ENCODE results near the gene THY1. TPM values are rescaled to one million over a fixed set of nuclear protein-coding genes. Genes with fewer than 3 reads are reported as not detected.
"Not testable (repeated sequence)": the region's sequence is repeated elsewhere in the genome, so short reads cannot be mapped to it uniquely, and the experiment has no call there.

Gene THY1
- total and polyA plus RNA-seq, 2 experiments from 2014 or later = 2.1 to 7.5 TPM

DNA sequence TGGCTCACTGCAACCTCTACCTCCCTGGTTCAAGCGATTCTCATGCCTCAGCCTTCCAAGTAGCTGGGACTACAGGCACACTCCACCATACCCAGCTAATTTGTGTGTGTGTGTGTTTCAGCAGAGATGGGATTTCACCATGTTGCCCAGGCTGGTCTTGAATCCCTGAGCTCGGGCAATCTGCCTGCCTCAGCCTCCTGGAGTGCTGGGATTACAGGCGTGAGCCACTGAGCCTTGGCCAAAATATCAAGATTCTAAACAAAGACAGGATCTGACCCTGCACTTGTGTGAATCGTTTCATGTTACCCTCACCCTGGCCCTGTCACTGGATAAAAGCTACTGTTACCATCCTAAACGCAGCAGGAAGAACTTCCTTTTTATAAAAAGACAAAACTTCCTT lies 15.6 kb upstream of the THY1 start:
- Histone ChIP-seq H3K9me3 (ENCODE audit: low read depth) (no peaks in the 10 kb centered on the region), H3K4me1 (ENCODE audit: low read depth) (no peaks in the 10 kb centered on the region), H3K4me3 (no peak overlapping the region), H3K27ac (no peak overlapping the region), H3K27me3 (no peaks in the 10 kb centered on the region), H3K36me3 (no peaks in the 10 kb centered on the region)
- TF ChIP-seq, protein P1, sequence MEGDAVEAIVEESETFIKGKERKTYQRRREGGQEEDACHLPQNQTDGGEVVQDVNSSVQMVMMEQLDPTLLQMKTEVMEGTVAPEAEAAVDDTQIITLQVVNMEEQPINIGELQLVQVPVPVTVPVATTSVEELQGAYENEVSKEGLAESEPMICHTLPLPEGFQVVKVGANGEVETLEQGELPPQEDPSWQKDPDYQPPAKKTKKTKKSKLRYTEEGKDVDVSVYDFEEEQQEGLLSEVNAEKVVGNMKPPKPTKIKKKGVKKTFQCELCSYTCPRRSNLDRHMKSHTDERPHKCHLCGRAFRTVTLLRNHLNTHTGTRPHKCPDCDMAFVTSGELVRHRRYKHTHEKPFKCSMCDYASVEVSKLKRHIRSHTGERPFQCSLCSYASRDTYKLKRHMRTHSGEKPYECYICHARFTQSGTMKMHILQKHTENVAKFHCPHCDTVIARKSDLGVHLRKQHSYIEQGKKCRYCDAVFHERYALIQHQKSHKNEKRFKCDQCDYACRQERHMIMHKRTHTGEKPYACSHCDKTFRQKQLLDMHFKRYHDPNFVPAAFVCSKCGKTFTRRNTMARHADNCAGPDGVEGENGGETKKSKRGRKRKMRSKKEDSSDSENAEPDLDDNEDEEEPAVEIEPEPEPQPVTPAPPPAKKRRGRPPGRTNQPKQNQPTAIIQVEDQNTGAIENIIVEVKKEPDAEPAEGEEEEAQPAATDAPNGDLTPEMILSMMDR (IDR thresholded peaks at IDR 0.05; ENCODE audit: low read depth, low read length) = no peak
- DNase-seq (ENCODE audit: low read depth in 1 of 2, low spot score in 1 of 2) = no peak

- not testable (repeated sequence) for H3K4me3 ChIP-seq; DNase-seq (ENCODE audit: low read depth in 1 of 2, low spot score in 1 of 2); H3K9me3 ChIP-seq (ENCODE audit: low read depth); H3K27ac ChIP-seq; H3K27me3 ChIP-seq; H3K4me1 ChIP-seq (ENCODE audit: low read depth); H3K36me3 ChIP-seq
These were observed 14.5 kb upstream of the THY1 start for GRCh38 chr11:119437521-119437920.

GRCh38 chr11:119436711-119437110 lies 13.7 kb upstream of the THY1 start:
- no peak overlapping the region for H3K4me3 ChIP-seq
- no peak overlapping the region for H3K27ac ChIP-seq
- TF ChIP-seq, protein P1 (IDR thresholded peaks at IDR 0.05; ENCODE audit: low read depth, low read length) = no peak
- DNase-seq (ENCODE audit: low read depth in 1 of 2, low spot score in 1 of 2) = no peak
- H3K9me3 ChIP-seq (ENCODE audit: low read depth) = no peaks in the 10 kb centered on the region
- H3K36me3 ChIP-seq = no peaks in the 10 kb centered on the region
- H3K4me1 ChIP-seq (ENCODE audit: low read depth) = no peaks in the 10 kb centered on the region
- H3K27me3 ChIP-seq = no peaks in the 10 kb centered on the region

DNA sequence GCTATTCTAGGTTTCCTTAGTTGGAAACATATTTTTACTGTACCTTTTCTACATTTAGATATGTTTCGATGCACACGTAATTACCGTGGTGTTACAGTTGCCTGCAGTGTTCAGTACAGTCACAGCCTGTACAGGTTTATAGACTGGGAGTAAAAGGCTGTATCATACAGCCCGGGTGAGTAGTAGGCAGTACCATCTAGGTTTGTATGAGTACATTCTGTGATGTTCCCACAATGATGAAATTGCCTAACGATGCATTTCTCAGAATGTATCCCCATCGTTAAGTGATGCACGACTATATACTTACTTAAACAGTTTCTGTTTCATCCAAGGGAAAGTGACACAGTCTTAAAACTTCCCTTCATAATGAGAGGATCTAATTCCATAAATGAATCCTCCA lies 13.1 kb upstream of the THY1 start:
- H3K9me3 ChIP-seq (ENCODE audit: low read depth) = no peaks in the 10 kb centered on the region
- TF ChIP-seq, protein P1 (IDR thresholded peaks at IDR 0.05; ENCODE audit: low read depth, low read length) = no peak
- H3K4me1 ChIP-seq (ENCODE audit: low read depth) = no peaks in the 10 kb centered on the region
- H3K36me3 ChIP-seq = no peaks in the 10 kb centered on the region
- no peak overlapping the region for H3K27ac ChIP-seq
- no peak overlapping the region for H3K4me3 ChIP-seq
- no peaks in the 10 kb centered on the region for H3K27me3 ChIP-seq
- no peak for DNase-seq (ENCODE audit: low read depth in 1 of 2, low spot score in 1 of 2)

- H3K36me3 ChIP-seq = no peaks in the 10 kb centered on the region
- TF ChIP-seq, protein P1 (IDR thresholded peaks at IDR 0.05; ENCODE audit: low read depth, low read length) = no peak
- no peaks in the 10 kb centered on the region for H3K27me3 ChIP-seq
- DNase-seq (ENCODE audit: low read depth in 1 of 2, low spot score in 1 of 2) = no peak
- H3K9me3 ChIP-seq (ENCODE audit: low read depth) = no peaks in the 10 kb centered on the region
- no peak overlapping the region for H3K27ac ChIP-seq
- no peaks in the 10 kb centered on the region for H3K4me1 ChIP-seq (ENCODE audit: low read depth)
- no peak overlapping the region for H3K4me3 ChIP-seq
These were observed 11.8 kb upstream of the THY1 start for GRCh38 chr11:119434591-119435330.

DNA sequence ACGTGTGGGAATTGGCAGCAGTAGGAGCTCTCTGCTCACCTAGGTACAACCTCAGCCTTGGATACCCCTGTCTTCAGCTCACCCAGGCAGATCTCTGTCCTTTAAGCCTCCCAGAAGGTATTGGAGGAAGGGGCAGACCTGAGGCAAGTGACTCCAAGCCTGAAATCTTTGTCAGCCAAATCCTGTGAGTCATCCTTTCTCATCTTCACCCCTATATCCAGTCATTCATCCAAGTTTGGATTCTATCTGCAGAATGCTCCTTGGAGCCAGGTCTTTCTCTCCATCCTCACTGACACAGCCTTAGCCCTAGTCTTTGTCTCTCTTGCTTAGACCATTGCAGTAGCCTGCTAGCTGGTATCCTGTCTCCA lies 10.4 kb upstream of the THY1 start:
- Histone ChIP-seq H3K4me1 (ENCODE audit: low read depth) (no peaks in the 10 kb centered on the region), H3K27me3 (no peaks in the 10 kb centered on the region), H3K9me3 (ENCODE audit: low read depth) (no peaks in the 10 kb centered on the region), H3K4me3 (no peak overlapping the region), H3K36me3 (no peaks in the 10 kb centered on the region), H3K27ac (no peak overlapping the region)
- TF ChIP-seq, protein P1 (IDR thresholded peaks at IDR 0.05; ENCODE audit: low read depth, low read length) = no peak
- DNase-seq (ENCODE audit: low read depth in 1 of 2, low spot score in 1 of 2) = peak in 1 of 2 donors; percentile 33
